Upper lobe of right lung (tissue), 1 donor: ENCODE results near the gene BCL11A. TPM values are rescaled to one million over a fixed set of nuclear protein-coding genes. Genes with fewer than 3 reads are reported as not detected.

Experiments
- ATAC-seq: fragments of 200-7000 bp; cut with Tn5 transposase; one replicate; pipeline ENCODE4 v1.9.1; 2020; ENCODE audit warnings: mild to moderate bottlenecking, moderate library complexity
- DNase-seq: peaks from one replicate; pipeline ENCODE4 v3.0.0-alpha.2; 2020
- H3K27ac ChIP-seq: fragments of 200-600 bp; one replicate; pipeline ENCODE4 v1.8.0; 2022
- H3K27me3 ChIP-seq: fragments of 200-600 bp; one replicate; pipeline ENCODE4 v1.8.0; 2022; ENCODE audit warnings: mild to moderate bottlenecking
- H3K36me3 ChIP-seq: fragments of 200-600 bp; one replicate; pipeline ENCODE4 v1.8.0; 2022
- H3K4me1 ChIP-seq: fragments of 200-600 bp; one replicate; pipeline ENCODE4 v1.8.0; 2022
- H3K4me3 ChIP-seq: fragments of 200-600 bp; one replicate; pipeline ENCODE4 v1.8.0; 2022; ENCODE audit warnings: mild to moderate bottlenecking
- H3K9me3 ChIP-seq: fragments of 200-600 bp; one replicate; pipeline ENCODE4 v1.8.0; 2022
- CTCF ChIP-seq: fragments of 200-600 bp; IDR thresholded peaks from one replicate; pipeline ENCODE4 v1.8.0; 2022; ENCODE audit warnings: antibody characterized with exemption
- intact Hi-C: fragments of 100-400 bp; cut with DNase I; formaldehyde crosslinking; loops from one replicate; pipeline ENCODE4 v1.11.0; 2022
- total RNA-seq: library from RNA; stranded (reverse); fragmentation: NEBNext Ultra II Directional; extraction: Animal tissue kit (Norgen Biotek cat#: 25700); gene quantifications from one replicate; pipeline ENCODE4 v1.2.1, GENCODE V29; 2021
- donor health status: DM: no; HTN: yes; CAD: no; lungs with severe emphysema.

Gene BCL11A
- total RNA-seq, 1 donor from 2014 or later, result 10.3 TPM

- no peak for DNase-seq
- intact Hi-C loops, result no loop called here
- Histone ChIP-seq H3K27me3 (peaks cover 14% of the 10 kb centered on the region), H3K4me3 (no peak overlapping the region), H3K9me3 (no peaks in the 10 kb centered on the region), H3K36me3 (no peaks in the 10 kb centered on the region), H3K4me1 (peaks cover 21% of the 10 kb centered on the region), H3K27ac (no peak overlapping the region)
- TF ChIP-seq CTCF, result no peak
- no peak for ATAC-seq
These were observed 21.7 kb downstream of the BCL11A start for GRCh38 chr2:60531701-60532133.

DNA sequence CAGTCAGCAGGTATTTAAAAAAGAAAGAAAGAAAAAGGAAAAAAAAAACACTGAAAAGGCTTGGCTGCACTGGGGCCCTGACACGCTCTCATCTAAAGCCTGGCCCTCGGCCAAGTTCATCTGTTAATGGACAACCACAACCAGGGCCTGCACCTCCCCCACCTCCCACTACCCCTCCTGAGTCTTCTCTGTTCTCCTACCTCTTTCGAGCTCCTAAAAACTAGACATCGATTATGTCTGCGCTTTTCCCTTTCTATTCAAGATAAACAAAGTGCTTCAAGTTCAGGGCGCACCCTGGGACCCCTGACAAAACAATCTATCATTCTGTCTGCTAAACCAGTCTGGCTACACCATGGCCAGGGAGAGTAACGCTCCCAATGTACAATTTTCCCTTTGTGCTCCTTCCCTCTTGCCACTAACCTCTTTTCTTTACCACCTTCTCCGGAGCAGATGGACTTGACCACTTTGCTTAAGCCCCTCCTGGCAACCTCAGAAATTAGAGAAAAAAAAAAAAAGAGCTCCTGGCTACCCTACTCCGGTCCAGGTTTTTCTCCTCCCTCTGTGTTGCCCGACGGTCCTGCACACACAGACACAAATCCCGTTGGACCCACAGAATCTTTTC is 22.7 kb downstream of the BCL11A start:
- Histone ChIP-seq H3K36me3 (no peaks in the 10 kb centered on the region), H3K9me3 (no peaks in the 10 kb centered on the region), H3K27me3 (peaks cover 14% of the 10 kb centered on the region), H3K4me1 (peaks cover 21% of the 10 kb centered on the region), H3K27ac (no peak overlapping the region), H3K4me3 (no peak overlapping the region)
- intact Hi-C loops, result no loop called here
- peak; percentile 59 for ATAC-seq
- peak; percentile 82 for DNase-seq
- no peak for TF ChIP-seq CTCF

DNA sequence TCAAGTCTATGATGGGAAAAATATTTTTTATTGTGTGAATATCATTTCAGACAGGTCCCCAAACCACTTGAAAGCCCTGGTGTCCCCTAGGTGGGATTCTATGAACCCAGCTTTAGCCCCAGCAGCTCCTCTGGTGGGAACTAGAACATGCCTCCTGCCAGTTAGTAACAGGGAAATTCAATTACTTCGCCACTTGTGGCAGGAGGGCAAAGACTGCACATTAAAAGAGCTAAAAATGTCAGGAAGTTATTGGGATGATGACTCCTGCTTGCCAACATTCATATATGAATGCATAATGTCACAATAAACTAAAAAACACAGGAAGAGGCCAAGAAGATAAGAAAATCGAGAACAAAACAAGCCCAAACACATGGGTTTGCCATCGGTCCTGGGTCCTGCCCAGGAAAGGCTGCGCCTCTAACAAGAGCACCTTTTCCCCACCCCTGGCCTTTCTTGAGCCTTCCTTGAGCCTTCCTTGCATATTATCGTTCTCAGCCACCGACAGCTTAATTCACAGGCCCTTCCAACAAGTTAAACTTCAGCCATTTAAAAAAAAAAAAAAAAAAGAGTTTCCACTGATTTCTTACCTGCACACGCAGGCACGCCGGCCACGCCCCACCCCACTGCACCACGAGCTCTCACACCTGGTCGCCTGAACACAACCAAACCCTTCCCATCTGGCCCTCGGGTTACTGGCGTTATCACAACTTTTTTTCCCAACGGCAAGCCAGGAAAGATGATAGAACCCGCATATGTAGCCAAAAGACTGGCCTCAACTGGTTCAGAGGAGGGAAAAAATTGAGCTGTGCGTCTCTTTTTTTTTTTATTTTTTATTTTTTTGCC is 23.4 kb downstream of the BCL11A start:
- Histone ChIP-seq H3K27ac (no peak overlapping the region), H3K4me3 (no peak overlapping the region), H3K36me3 (no peaks in the 10 kb centered on the region), H3K27me3 (peaks cover 14% of the 10 kb centered on the region), H3K9me3 (no peaks in the 10 kb centered on the region), H3K4me1 (peaks cover 21% of the 10 kb centered on the region)
- no peak for TF ChIP-seq CTCF
- no peak for ATAC-seq
- DNase-seq, result no peak
- intact Hi-C loops, result no loop called here

DNA sequence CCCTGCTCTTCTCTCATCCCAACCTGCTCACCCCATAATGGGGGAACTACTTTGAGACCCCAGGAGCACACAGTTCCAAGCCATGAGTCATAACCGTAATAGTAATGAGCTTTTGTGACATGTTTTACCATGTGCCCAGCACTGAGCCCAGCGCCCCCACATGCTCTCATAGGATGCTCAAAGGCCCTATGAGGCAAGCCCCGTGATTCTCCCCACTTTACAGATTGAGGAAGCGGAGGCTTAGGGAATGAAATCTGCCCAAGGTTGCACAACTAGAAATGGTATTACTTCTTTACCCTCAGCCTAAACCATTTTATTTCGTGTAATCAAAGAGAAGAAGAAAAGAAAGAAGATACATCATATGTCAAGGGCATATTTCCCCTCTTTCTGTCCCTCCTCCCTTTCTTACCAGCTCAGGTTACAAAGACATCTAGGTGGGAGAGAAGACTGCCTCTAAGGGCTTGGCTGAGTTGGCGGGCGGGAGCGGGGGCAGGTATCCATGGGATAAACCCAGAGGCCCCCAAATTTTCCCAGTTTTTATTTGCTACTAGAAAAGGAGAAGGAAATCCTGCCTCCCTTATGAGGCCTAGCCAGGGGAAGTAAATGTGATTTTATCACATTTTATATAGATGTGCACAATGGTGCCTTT is 24.2 kb downstream of the BCL11A start:
- Histone ChIP-seq H3K27me3 (peaks cover 7% of the 10 kb centered on the region), H3K4me3 (no peak overlapping the region), H3K27ac (peak overlapping the region; percentile 17), H3K4me1 (peaks cover 21% of the 10 kb centered on the region), H3K36me3 (no peaks in the 10 kb centered on the region), H3K9me3 (no peaks in the 10 kb centered on the region)
- ATAC-seq (peak; percentile 71), DNase-seq (peak; percentile 77)
- no peak for TF ChIP-seq CTCF
- intact Hi-C loops, result no loop called here

DNA sequence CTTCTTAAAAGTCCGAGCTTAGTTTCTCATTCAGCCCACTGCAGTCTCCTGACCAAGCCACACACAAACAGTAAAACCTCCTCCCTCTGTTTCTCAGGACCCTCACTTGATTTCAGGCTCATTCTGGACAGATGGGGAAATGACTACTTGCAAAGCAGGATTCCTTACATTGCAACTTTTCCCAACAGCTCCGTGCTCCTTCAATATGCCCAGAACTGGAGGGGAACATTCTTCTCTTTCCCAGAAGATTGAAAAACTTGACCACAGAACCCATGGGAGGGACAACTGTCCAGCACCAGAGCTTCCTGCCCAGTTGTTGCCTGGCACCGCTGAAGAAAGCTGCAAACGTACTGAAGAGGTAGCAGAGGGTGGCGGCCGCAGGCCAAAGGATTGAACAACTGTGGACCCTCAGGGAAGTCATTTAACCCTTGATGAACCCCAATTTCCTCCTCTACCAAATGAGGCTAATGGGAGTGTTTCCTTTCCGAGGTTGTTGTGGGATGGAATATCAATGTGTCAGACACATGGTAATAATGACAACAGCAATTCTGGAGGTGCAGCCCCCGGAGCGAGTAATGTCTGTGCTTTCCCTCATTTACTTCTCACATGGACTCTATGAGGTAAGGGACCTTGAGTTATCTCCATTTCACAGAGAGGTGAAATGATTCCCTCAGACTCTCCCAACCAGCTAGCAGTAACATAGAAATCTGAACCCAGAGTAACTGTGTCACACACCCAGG is 25.0 kb downstream of the BCL11A start:
- ATAC-seq (peak; percentile 39), DNase-seq (no peak)
- no peak overlapping the region for H3K4me3 ChIP-seq
- H3K27ac ChIP-seq, result peak overlapping the region; percentile 17
- H3K27me3 ChIP-seq, result peaks cover 7% of the 10 kb centered on the region
- intact Hi-C loops, result no loop called here
- H3K4me1 ChIP-seq, result peaks cover 21% of the 10 kb centered on the region
- no peaks in the 10 kb centered on the region for H3K36me3 ChIP-seq
- TF ChIP-seq CTCF, result no peak
- no peaks in the 10 kb centered on the region for H3K9me3 ChIP-seq
